Common myeloid progenitor, CD34-positive (primary cell): ENCODE measurements around the gene SMAD9.

Experiments used
- CTCF ChIA-PET: fragments of 350-600 bp; sonication (Branson Sonifier 250); formaldehyde crosslinking; loops from one replicate; lab custom pipeline; 2021; ENCODE audit warnings: antibody characterized with exemption; lab: Charles Lee
- POLR2A ChIA-PET: fragments of 350-600 bp; sonication (Branson Sonifier 250); formaldehyde crosslinking; loops from one replicate; lab custom pipeline; 2021; ENCODE audit warnings: antibody characterized with exemption; lab: Charles Lee
- DNase-seq, 3 donors: peaks; one replicate each; pipeline versions ENCODE4 v3.0.0 to v3.0.0-alpha.2; 2013
- H3K27ac ChIP-seq, 2 experiments: 1 replicate in 1 of 2; 2 replicates in 1 of 2; pipeline ENCODE4 v1.7.0; 2013; ENCODE audit warnings: inconsistent platforms in 2 of 2, low read length in 2 of 2, mild to moderate bottlenecking in 2 of 2, low read depth in 1 of 2, moderate library complexity in 1 of 2; ENCODE audit not compliant: severe bottlenecking in 2 of 2, insufficient read depth in 1 of 2, poor library complexity in 1 of 2
- H3K27me3 ChIP-seq, 5 experiments: replicated peaks in 2 of 5; 1 replicate in 3 of 5; 2 replicates in 2 of 5; pipeline versions ENCODE4 v1.6.1 to v1.7.0; 2013; ENCODE audit warnings: low read length in 4 of 5, mild to moderate bottlenecking in 2 of 5, moderate library complexity in 2 of 5, inconsistent platforms in 1 of 5; ENCODE audit not compliant: insufficient read depth in 5 of 5, control insufficient read depth in 4 of 5
- H3K36me3 ChIP-seq, 4 experiments: 1 replicate in 2 of 4; 2 replicates in 2 of 4; pipeline versions ENCODE4 v1.6.1 to v1.7.0; 2013; ENCODE audit warnings: low read length in 3 of 4, control low read depth in 1 of 4, mild to moderate bottlenecking in 1 of 4; ENCODE audit not compliant: control insufficient read depth in 4 of 4, insufficient read depth in 4 of 4
- H3K4me1 ChIP-seq, 4 experiments: 1 replicate in 3 of 4; 2 replicates in 1 of 4; pipeline versions ENCODE4 v1.6.1 to v1.7.1; 2013; ENCODE audit warnings: low read length in 3 of 4, mild to moderate bottlenecking in 3 of 4, control low read depth in 1 of 4, inconsistent platforms in 1 of 4, moderate library complexity in 1 of 4; ENCODE audit not compliant: control insufficient read depth in 4 of 4, insufficient read depth in 4 of 4; ENCODE audit errors: control extremely low read depth in 1 of 4
- H3K4me3 ChIP-seq, 7 experiments: 1 replicate in 4 of 7; 2 replicates in 3 of 7; pipeline versions ENCODE4 v1.5.1 to v1.7.0; 2013; ENCODE audit warnings: mild to moderate bottlenecking in 7 of 7, low read length in 6 of 7, moderate library complexity in 6 of 7, inconsistent platforms in 2 of 7, low read depth in 2 of 7, control low read depth in 1 of 7; ENCODE audit not compliant: insufficient read depth in 4 of 7, control insufficient read depth in 1 of 7; ENCODE audit errors: extremely low read depth in 1 of 7
- H3K9me3 ChIP-seq, 5 experiments: 1 replicate in 4 of 5; 2 replicates in 1 of 5; pipeline versions ENCODE4 v1.6.1 to v1.7.1; 2013; ENCODE audit warnings: low read length in 4 of 5, mild to moderate bottlenecking in 2 of 5, inconsistent platforms in 1 of 5, low read depth in 1 of 5, moderate library complexity in 1 of 5; ENCODE audit not compliant: control insufficient read depth in 4 of 5, insufficient read depth in 2 of 5; ENCODE audit errors: control extremely low read depth in 1 of 5
- WGBS: methylation state at CpG from one replicate; pipeline ENCODE4 v1.1.5; 2013; ENCODE audit not compliant: insufficient coverage; 5-methylcytosine and 5-hydroxymethylcytosine counted together

SMAD9 gene

GRCh38 chr13:36839281-36839680 lies 80.8 kb downstream of the SMAD9 start:
- WGBS = 58% methylated on average over 2 of the region's 3 CpGs
- Histone ChIP-seq H3K9me3 (no peaks in the 10 kb centered on the region), H3K27ac (no peak overlapping the region), H3K4me3 (no peak overlapping the region), H3K4me1 (peaks cover 0 to 14% (median 8%) of the 10 kb centered on the region in 4 experiments), H3K27me3 (no peaks in the 10 kb centered on the region), H3K36me3 (no peaks in the 10 kb centered on the region)
- ChIA-PET CTCF (interaction anchor here (0.6 to 1.3 kb wide), 3 partner anchors 10 to 420 kb away, joined by 3 read pairs; no protein-coding TSS in a partner anchor), POLR2A (no interaction called here)
- no peak for DNase-seq

DNA sequence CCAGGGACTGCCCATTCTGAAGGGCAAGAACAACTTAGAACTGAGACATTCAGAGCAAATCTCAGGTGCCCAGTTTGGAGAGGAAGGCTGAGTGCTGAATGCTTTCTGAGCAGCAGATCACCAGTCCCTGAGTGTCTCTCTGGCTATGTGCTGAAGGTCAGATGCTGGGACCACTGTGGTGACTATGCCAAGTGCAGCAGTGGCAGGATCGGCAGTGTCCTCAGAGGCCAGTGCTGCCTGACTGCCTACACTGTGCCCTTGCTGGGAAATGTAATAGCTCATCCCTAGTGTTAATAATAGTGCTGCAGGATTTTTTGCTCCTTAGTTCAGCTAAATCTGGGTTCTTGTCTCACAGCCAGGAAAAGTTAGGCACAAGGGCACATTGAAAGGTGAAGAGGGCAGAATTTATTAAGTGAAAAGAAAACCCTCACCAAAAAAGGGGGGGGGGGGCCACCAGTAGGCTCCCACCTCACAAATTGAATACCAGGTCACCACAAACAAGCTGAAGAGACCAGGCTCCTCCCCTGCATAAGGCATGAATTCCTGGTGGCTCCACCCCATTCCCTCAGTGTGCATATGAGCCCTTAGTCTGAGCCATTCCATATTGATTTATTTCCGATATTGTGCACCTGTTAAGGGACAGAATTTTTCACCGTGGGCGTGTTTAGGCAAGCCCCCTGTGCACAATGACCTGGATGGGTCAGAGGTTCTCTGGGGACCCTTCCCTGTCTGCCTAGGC lies 82.5 kb downstream of the SMAD9 start:
- ChIA-PET POLR2A (no interaction called here), CTCF (interaction anchor here (0.6 to 1.3 kb wide), 5 partner anchors 8 to 1260 kb away, joined by 3 to 5 read pairs (median 3); no protein-coding TSS in a partner anchor)
- H3K36me3 ChIP-seq = no peaks in the 10 kb centered on the region
- no peaks in the 10 kb centered on the region for H3K27me3 ChIP-seq
- H3K4me1 ChIP-seq = peaks cover 0 to 14% (median 8%) of the 10 kb centered on the region in 4 experiments
- H3K9me3 ChIP-seq = no peaks in the 10 kb centered on the region
- H3K4me3 ChIP-seq = no peak overlapping the region
- 100% methylated on average over 3 of the region's 4 CpGs for WGBS
- no peak for DNase-seq
- H3K27ac ChIP-seq = no peak overlapping the region

DNA sequence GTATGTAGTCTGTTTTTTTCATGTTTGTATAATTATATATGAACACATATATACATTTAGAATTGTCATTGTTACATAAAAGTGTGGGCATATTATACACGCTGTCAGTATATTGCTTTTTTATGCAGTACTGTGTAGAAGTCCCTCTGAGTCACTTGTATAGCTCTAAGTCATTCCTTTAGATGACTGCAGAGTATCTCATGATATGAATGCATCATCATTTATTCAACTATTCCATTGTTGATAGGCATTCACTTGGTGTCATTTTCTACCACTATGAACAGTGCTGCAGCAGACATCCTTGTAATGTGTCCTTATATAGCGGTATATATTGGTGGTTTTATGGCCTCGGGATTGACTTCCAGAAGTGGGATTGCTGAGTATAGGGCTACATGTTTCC lies 85.7 kb downstream of the SMAD9 start:
- peaks cover 0 to 19% (median 8%) of the 10 kb centered on the region in 4 experiments for H3K36me3 ChIP-seq
- no peak overlapping the region for H3K27ac ChIP-seq
- ChIA-PET CTCF (no interaction called here), POLR2A (no interaction called here)
- no peak overlapping the region for H3K4me3 ChIP-seq
- H3K4me1 ChIP-seq = peaks cover 0 to 5% (median 3%) of the 10 kb centered on the region in 4 experiments
- H3K9me3 ChIP-seq = no peaks in the 10 kb centered on the region
- WGBS = no CpG with 5 or more reads among the region's 3 CpGs
- no peak for DNase-seq
- H3K27me3 ChIP-seq = no peaks in the 10 kb centered on the region

DNA sequence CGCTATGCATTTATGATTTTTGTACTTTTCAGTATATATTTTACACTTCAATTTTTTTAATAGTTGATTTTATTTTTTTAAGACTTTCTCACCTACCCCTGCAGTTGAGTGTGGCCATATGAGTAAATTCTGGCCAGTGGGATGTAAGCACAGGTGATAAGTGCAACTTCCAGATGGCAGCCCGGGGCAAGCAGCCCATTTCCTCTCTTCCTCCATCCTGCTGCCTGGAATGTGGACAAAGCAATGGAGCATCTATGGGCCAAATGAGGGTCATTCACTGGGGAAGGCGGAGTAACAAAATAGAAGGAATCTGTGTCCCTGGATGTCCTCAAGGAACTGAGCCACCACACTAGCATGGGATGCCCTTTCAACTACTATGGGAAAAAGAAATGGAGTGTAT lies 88.7 kb downstream of the SMAD9 start:
- Histone ChIP-seq H3K36me3 (peaks cover 0 to 30% (median 17%) of the 10 kb centered on the region in 4 experiments), H3K4me1 (peaks cover 0 to 5% (median 3%) of the 10 kb centered on the region in 4 experiments), H3K27me3 (no peaks in the 10 kb centered on the region), H3K9me3 (no peaks in the 10 kb centered on the region), H3K4me3 (no peak overlapping the region), H3K27ac (no peak overlapping the region)
- ChIA-PET CTCF (interaction anchor here (1.1 to 1.2 kb wide), 2 partner anchors 10 to 16 kb away, joined by 3 to 4 read pairs; no protein-coding TSS in a partner anchor), POLR2A (no interaction called here)
- 100% methylated on average over 1 of the region's 3 CpGs for WGBS
- DNase-seq = no peak

- DNase-seq = no peak
- Histone ChIP-seq H3K27ac (no peak overlapping the region), H3K27me3 (no peaks in the 10 kb centered on the region), H3K4me3 (no peak overlapping the region), H3K9me3 (no peaks in the 10 kb centered on the region), H3K36me3 (peaks cover 0 to 40% (median 18%) of the 10 kb centered on the region in 4 experiments), H3K4me1 (peaks cover 0 to 1% (median under 1%) of the 10 kb centered on the region in 4 experiments)
- CTCF ChIA-PET = interaction anchor here (0.9 to 1.8 kb wide), 5 partner anchors 9 to 547 kb away, joined by 3 to 4 read pairs (median 3); no protein-coding TSS in a partner anchor
- WGBS = 80% methylated on average over 1 of the region's 1 CpG
- POLR2A ChIA-PET = no interaction called here
Observed at GRCh38 chr13:36829753-36830152, 90.3 kb downstream of the SMAD9 start.

DNA sequence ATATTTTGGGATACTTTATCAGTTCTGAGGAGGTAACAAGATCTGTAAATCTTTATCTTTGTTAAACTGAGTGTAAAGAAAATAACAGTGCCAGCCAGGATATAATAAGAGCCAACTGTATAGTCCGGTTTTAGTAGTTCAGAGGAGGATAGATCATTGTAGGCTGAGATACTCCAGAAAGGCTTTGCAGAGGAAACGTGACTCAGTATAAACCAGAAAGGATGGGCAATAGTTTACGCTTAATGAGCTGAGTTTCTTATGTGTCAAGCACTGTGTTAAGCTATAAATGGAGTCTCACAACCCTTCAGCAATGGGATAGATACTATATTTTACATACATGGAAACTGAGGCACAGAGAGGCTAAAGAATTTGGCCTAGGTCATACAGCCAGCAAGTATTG lies 97.3 kb downstream of the SMAD9 start:
- ChIA-PET CTCF (interaction anchor here (0.7 to 1.5 kb wide), 5 partner anchors 13 to 404 kb away, joined by 3 to 4 read pairs (median 3); no protein-coding TSS in a partner anchor), POLR2A (no interaction called here)
- no peak for DNase-seq
- Histone ChIP-seq H3K4me3 (no peak overlapping the region), H3K36me3 (peaks cover 0 to 22% (median 5%) of the 10 kb centered on the region in 4 experiments), H3K9me3 (no peaks in the 10 kb centered on the region), H3K27me3 (no peaks in the 10 kb centered on the region), H3K27ac (no peak overlapping the region), H3K4me1 (peaks cover 8 to 32% (median 23%) of the 10 kb centered on the region in 4 experiments)
- WGBS = 83% methylated on average over 3 of the region's 3 CpGs

- H3K4me1 ChIP-seq = peaks cover 8 to 32% (median 23%) of the 10 kb centered on the region in 4 experiments
- H3K36me3 ChIP-seq = peaks cover 0 to 14% (median 0%) of the 10 kb centered on the region in 4 experiments
- H3K27me3 ChIP-seq = no peaks in the 10 kb centered on the region
- ChIA-PET POLR2A (no interaction called here), CTCF (no interaction called here)
- 77% methylated on average over 3 of the region's 4 CpGs for WGBS
- peak overlapping the region in 5 of 7 experiments; percentile 80 to 92 (median 82) for H3K4me3 ChIP-seq
- DNase-seq = no peak
- H3K9me3 ChIP-seq = no peaks in the 10 kb centered on the region
- no peak overlapping the region for H3K27ac ChIP-seq
Observed at GRCh38 chr13:36820222-36820621, 99.8 kb downstream of the SMAD9 start.
